HG03575 (cell line): ENCODE measurements around the gene PLEKHH2.
"Not testable (repeated sequence)": the region's sequence is repeated elsewhere in the genome, so short reads cannot be mapped to it uniquely, and the experiment has no call there.

ENCODE experiments used
- ATAC-seq: cut with Tn5 transposase; IDR thresholded peaks from one replicate; pipeline ENCODE4 v1.9.1; 2021; ENCODE audit not compliant: unreplicated experiment, insufficient number of reproducible peaks, low FRiP score; ENCODE audit errors: extremely low read depth

PLEKHH2 gene

DNA sequence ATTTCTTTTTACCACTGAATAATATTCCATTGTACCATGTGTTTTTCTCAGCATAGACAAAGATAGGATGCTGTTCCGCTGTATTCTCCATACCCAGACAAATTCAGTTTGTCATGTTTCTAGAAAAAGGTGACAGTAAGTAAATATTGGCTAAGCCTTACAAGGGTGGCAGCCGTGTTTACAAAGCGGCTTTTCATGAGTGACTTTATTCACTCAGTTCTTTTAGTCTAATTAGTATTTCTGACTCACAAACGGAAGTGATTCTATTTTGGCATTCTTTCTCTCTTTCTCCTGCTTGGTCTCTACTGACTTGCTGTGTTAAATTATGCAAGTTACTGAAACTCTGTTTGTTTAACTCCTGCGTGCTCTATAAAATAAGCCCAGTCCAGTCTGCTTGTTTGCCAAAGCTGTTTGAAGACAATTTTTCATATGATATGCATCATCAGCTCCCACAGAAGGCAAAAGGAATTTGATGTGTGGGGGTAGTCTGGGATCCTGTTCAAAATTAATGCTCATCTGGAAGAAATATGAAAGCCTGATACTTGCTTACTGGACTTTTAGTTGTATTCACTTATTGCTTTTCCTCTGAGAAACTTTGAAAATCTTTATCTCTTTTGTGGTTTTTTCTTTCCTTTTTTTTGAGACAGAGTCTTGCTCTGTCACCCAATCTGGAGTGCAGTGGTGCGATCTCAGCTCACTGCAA lies 2.3 kb upstream of the PLEKHH2 start:
- no peak for ATAC-seq

GRCh38 chr2:43636153-43636552 lies 907 bp upstream of the PLEKHH2 start:
- ATAC-seq: not testable (repeated sequence)

DNA sequence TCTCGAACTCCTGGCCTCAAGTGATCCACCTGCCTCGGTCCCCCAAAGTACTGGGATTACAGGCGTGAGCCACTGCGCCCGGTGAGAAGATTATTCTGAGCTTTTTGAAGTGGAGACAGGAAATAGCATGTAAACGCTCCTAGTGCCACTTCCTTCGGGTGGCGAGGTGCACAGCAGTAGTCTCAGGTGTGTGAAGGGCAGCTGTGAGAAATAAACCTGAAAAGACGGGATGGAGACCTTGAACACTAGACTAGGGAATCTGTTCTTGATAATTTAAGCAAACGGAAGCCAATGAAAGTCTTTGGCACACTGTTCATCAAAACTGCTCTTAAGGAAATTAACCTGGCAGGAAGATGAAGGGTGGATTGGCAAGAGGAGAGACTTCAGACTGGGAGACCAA lies 439 bp upstream of the PLEKHH2 start:
- ATAC-seq: no peak

GRCh38 chr2:43642363-43642762 lies 5.3 kb downstream of the PLEKHH2 start:
- no peak for ATAC-seq

GRCh38 chr2:43643680-43644079 lies 6.6 kb downstream of the PLEKHH2 start:
- ATAC-seq: no peak

DNA sequence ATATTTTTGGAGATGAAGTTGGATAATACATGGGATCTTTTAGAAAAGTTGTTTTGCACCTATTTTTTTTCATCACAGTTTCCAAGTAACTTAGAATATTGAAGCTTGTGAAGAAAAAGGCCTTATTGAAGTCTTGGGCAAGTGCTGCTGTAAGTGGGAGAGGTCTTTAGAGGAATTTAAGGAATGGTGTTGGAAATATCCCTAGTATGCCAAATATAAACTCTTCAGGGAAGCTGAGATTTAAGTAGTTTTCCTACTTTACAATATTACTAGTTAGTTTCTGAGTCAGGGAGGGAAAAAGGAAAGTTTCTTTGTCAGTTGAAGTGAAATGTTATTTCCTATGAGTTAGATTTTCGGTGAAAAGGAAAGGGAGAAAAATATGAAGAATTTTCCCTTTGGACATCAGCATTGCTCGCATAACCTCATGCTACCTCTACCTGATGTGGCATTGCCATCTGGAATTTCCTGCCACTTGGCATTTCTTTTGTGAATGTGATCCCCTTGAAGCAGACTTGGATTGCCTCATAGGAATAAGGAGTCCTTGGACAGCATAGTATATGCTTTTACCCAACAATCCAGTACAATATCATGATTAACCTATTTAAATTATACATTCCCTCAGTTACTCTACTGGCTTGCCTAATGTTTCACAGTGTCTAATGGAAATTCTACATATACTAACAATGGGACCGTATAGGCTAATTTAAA lies 12.1 kb downstream of the PLEKHH2 start:
- ATAC-seq: no peak

GRCh38 chr2:43653506-43653905 lies 16.4 kb downstream of the PLEKHH2 start:
- no peak for ATAC-seq

DNA sequence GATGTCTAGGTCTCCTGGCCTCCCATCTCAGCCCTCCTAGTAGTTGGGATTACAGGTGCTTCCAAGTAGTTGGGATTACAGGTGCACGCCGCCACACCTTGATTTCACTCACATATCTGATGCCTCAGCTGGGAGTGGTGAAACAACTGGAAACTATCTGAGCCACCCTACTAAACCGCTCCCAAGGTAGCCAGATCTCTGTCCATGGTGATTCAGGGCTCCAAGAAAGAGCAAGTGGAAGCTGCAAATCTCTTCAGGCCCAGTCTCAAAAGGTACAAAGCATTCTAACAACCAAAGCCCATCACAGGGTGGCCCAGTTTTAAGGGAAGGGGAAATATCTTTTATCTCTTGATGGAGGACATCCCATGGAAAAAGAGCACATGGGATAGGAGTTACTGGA lies 20.2 kb downstream of the PLEKHH2 start:
- ATAC-seq: no peak

DNA sequence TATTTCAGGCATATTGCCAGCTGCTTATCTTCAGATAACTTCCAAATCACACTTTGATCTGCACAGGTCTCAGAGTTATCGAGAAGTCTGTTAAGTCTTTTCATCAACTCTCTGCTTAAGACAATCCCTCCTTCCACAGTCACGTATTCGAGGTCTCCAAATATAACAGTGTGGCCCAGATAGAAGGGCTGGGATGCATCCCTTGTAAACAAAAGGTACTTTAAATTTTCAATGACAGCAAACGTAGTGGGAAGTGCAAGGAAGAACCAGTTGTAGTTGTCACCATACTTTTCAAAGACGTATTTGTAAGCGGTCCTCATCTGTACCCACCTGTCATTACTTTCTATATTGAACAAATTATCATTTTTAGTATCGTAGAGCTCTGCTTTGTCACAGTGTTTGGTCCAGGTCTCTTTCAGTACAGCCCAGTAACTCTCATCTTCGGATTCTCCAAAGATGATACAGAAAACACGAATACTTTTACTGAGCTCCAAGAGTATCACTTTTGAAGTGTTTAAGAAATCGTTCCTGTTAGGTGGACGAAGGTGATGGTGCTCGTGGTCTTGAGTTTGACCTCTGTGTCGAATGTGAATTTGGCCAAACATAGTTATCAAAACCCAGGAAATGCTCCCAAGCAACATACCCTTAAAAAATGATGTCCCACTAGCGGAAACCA lies 38.7 kb downstream of the PLEKHH2 start:
- no peak for ATAC-seq

GRCh38 chr2:43676322-43677050 lies 39.4 kb downstream of the PLEKHH2 start, which contains the start of gene C1GALT1C1L:
TSS of gene C1GALT1C1L (minus strand) at chr2:43676429. CDS start at chr2:43676322, 107 bp downstream.
- no peak for ATAC-seq

- not testable (repeated sequence) for ATAC-seq
These were observed 40.7 kb downstream of the PLEKHH2 start for GRCh38 chr2:43677783-43678182.

GRCh38 chr2:43685357-43685756 lies 48.3 kb downstream of the PLEKHH2 start:
- no peak for ATAC-seq

DNA sequence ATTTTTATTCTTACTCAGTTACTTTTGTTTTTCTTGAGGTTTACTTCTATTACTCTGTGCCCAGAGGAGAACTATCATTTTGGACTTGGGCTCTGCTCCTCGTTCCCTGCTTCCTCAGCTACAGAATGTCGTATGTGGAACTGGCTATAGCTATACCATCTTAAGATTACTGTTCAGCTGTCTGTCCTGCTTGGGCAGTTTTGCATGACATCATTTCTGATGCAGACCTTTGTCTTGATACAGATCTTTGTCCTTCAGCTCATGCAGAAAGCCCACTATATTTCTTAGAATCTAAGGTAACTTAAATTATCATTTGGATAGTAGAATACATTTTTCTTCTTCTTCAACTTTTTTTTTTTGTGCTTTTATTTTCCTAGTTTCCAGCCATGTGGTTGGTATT lies 52.9 kb downstream of the PLEKHH2 start:
- no peak for ATAC-seq

DNA sequence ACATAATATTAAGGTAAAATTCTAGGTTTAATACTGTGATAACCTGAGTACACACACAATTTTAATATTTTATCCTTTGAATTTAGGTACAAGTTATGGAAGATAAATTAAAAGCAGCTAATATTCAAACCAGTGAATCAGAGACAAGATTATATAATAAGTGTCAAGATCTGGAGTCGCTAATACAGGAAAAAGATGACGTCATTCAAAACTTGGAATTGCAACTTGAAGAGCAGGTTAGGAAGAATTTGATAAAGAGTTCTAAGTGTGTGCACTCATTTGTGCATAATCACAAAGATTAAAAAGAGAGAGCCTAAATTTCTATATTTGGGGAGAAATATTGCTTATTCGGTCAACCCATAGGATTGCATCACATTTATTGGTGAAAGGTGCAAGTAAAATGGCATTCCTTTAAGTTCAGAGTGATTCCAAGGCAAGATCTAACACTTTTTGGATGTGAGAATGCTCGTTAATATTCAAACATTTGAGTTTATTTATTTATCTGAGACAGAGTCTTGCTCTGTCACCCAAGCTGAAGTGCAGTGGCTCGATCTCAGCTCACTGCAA lies 55.5 kb downstream of the PLEKHH2 start:
- no peak for ATAC-seq

GRCh38 chr2:43698140-43698539 lies 61.1 kb downstream of the PLEKHH2 start:
- ATAC-seq: not testable (repeated sequence)

GRCh38 chr2:43699761-43700160 lies 62.7 kb downstream of the PLEKHH2 start:
- ATAC-seq: no peak

DNA sequence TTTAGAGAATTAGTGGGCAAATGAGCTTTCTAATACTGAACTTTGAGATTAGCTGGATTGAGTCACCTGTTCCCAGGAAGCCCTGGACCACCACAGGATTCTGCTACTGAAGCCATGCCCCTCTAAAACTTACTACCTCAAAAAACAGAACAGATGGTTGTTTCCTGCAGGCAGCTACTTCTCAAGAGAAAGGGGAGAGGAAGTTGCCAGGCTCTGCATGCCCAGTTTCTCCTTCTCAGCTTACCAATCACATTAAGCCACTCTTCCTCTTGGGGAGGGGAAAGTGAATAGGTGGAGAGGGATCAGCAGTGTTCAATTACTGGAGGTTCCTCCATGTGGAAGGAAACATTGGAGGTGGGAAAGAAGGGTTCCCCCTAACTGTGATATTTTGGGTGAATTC lies 64.1 kb downstream of the PLEKHH2 start:
- ATAC-seq: no peak

DNA sequence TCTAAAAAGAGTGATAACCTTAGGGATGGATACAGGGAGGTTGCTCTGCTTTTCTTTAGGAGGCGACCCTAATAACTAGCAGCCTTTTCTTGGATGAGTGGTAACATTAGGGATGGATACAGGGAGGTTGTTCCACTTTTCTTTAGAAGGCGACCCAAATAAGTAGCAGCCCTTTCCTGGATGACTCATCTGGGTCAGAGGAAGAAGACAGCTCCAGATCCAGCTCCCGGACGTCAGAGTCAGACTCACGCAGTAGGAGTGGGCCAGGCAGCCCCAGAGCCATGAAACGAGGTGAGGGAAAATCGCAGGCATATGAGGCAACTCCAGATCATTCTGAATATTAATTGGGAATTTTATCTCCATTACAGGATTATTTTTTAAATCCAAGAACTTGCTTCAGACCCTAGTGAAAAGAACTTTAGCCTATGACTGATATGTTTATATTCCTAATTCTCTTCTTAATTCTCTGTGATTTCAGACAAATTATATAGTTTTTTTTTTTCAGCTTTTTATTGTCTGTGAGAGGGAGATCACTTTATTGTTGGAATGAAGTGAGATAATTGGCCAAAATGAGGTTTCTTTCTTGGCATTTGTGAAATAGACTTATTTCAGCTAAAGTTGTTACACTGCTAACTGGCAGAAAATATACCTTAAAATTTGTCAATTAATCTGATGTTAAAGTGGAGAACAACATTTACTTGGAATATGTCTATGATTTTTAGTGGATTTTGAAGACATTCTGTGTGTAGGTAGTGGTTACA lies 70.4 kb downstream of the PLEKHH2 start:
- ATAC-seq: no peak
